ENCODE results near the gene BAAT.

DNA sequence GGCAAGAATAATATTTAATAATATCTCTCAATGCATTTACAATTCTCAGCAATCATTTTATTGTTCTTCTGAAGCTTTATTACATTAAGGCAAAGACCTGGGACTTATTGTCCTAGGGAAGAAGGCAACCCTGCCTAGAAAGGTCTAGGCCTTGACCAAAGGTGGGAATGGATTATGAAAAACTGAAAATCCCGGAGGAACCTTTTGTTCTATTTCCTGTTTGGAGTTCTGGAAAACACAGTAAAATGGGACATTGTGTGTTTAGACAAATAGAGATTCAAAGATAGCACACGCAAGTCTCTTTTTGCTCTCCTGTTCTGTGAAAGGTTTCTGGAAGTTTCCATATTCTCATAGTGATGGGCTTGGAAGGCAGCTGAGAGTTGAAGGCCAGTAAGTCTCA, 31.1 kb downstream of the BAAT start:
- no peak for TF ChIP-seq EZH2phosphoT487 (conservative IDR thresholded peaks at IDR 0.05; ENCODE audit: low read length)
- TF ChIP-seq, protein P1, sequence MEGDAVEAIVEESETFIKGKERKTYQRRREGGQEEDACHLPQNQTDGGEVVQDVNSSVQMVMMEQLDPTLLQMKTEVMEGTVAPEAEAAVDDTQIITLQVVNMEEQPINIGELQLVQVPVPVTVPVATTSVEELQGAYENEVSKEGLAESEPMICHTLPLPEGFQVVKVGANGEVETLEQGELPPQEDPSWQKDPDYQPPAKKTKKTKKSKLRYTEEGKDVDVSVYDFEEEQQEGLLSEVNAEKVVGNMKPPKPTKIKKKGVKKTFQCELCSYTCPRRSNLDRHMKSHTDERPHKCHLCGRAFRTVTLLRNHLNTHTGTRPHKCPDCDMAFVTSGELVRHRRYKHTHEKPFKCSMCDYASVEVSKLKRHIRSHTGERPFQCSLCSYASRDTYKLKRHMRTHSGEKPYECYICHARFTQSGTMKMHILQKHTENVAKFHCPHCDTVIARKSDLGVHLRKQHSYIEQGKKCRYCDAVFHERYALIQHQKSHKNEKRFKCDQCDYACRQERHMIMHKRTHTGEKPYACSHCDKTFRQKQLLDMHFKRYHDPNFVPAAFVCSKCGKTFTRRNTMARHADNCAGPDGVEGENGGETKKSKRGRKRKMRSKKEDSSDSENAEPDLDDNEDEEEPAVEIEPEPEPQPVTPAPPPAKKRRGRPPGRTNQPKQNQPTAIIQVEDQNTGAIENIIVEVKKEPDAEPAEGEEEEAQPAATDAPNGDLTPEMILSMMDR (IDR thresholded peaks at IDR 0.05; ENCODE audit: insufficient read depth, low read length, poor library complexity, severe bottlenecking) = no peak

Measured in SU-DHL-6 (cell line).